COR-L47 (cell line): ENCODE data around the gene GAS5.
A peak's percentile ranks its signal among the peaks of the same experiment; 100 is the strongest.

ENCODE experiments used
- DNase-seq: peaks from one replicate; lab custom pipeline; 2025; lab: John Stamatoyannopoulos, UW

Gene GAS5

DNA sequence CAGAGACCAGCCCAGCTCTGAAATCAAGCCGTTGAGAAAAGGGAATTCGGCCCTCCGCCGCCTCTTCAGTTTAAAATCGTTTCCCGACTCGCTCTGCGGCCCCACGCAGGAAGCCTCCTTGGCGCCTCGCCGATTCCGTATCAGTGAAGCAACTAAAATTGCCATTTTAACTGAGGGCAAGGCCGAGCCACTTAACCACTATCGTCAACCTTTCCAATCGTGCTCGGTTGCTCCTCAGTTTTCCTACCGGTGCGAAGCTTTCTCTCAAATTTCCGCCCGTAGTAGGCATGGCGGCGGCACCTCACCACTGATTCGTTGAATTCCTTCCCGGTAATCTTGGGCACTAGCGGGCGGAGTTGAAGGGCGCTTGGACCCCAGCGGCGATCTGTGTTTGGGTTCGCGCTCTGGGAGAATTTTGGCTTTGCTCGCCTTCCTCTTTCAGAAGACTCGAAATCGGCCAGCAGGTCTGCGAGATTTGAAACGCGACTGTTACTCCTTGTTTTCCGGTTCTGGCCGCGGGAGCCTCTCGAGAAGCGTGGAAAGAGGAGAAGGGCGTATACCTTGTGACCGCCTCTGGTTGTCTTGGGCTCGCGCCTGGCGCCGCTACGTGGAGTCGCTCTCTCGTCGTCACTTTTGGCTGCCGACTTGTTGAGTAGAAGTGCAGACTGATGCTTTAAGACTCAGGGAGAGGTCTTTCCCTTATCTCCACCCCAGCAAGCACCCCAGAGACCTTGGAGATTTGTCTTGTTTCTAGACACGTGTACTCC, 43.3 kb downstream of the GAS5 start, which contains the start of the genes CENPL and DARS2:
Gene CENPL, minus strand, starts transcription at position 569 of the 767 bp plus-strand sequence. CDS start 13,584 bp downstream, outside the sequence.
Gene DARS2, plus strand, starts transcription at position 359 of the 767 bp plus-strand sequence. CDS start 557 bp downstream, outside the sequence.
- peak; percentile 97 for DNase-seq

DNA sequence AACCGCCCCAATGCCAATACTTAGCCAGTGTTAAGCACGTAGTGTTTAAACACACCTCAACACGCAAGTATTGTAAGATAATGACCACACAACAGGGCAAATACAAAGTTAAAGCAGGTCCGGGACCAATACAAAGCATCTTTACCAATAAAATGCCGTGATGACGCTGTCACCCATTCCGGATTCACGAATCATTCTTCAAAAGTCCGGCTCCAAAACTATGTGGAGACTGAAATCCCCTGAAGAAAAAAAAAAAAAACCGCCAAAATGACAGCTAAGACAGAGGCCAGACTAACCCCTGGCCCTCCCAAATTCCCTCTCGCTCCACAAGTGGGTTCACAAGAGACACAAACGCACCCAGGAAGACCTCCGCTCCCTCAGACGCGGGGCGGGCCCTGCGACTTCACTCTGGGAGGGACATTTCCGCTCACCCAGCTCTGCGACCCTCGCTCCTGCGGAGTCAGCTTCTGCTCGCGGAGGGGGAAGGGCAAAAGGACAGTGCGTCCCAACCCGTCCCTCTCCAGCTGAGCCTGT, 43.9 kb downstream of the GAS5 start:
- no peak for DNase-seq

DNA sequence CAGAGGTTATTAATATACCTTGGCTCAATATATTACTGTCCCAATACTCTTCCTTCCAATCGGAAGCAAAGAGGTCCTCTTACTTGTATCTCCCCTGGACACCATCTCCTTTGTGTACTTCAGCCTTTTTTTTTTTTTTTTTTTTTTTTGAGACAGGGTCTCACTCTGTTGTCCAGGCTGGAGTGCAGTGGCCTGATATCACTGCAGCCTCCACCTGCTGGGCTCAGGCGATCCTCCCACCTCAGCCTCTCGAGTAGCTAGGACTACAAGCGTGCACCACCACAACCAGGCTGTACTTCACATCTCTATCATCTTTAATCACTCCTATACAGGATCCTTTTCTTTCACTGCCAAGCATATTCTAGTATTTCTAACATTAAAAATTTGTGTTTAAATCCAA, 46.1 kb downstream of the GAS5 start:
- no peak for DNase-seq

DNA sequence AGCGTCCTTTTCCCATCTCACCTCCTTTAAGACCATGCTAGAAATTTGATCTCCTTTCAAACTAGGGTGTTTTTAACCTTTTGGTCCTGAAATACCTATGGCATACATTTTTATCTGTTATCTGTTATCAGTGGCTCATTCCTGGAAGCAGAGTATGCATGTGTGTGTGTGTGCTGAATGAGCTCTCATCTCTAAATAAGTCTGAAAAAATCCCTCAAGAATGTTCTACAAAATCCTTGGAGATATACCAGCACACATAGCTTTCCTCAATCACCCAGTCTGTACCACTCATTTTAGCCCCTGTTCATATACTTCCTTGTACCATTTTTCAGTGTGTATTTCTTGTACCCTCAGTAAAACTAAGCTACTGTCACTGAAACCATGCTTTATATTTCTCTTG, 49.3 kb downstream of the GAS5 start:
- no peak for DNase-seq
